GM23248 (cell line): Measurements from ENCODE around the gene FADS1. TPM values are rescaled to one million over a fixed set of nuclear protein-coding genes. Genes with fewer than 3 reads are reported as not detected.

Source experiments
- DNase-seq: peaks from one replicate; pipeline ENCODE4 v3.0.0-alpha.2; 2015
- H2AFZ ChIP-seq: fragments of 200-600 bp; sonication (generic); 2 replicates; pipeline ENCODE4 v1.6.1; 2016; ENCODE audit warnings: antibody characterized with exemption
- H3F3A ChIP-seq: fragments of 200-600 bp; sonication (generic); 2 replicates; pipeline ENCODE4 v1.6.1; 2016; ENCODE audit warnings: mild to moderate bottlenecking, antibody characterized with exemption, mixed run types; ENCODE audit not compliant: insufficient read depth
- H3K27ac ChIP-seq: fragments of 200-600 bp; sonication (generic); 2 replicates; pipeline ENCODE4 v1.5.1; 2016; ENCODE audit warnings: mild to moderate bottlenecking
- H3K27me3 ChIP-seq: fragments of 200-600 bp; sonication (generic); replicated peaks from 2 replicates; pipeline ENCODE4 v1.6.1; 2016; ENCODE audit warnings: mild to moderate bottlenecking; ENCODE audit not compliant: insufficient read depth
- H3K36me3 ChIP-seq: fragments of 200-600 bp; sonication (generic); 2 replicates; pipeline ENCODE4 v1.6.1; 2016; ENCODE audit warnings: low read depth, mild to moderate bottlenecking
- H3K4me1 ChIP-seq: fragments of 200-600 bp; sonication (generic); 2 replicates; pipeline ENCODE4 v1.6.1; 2016; ENCODE audit warnings: mild to moderate bottlenecking; ENCODE audit not compliant: insufficient read depth
- H3K4me2 ChIP-seq: fragments of 200-600 bp; sonication (generic); one replicate; pipeline ENCODE4 v1.6.1; 2016; ENCODE audit warnings: mild to moderate bottlenecking; ENCODE audit not compliant: unreplicated experiment
- H3K4me3 ChIP-seq: fragments of 200-600 bp; sonication (generic); 2 replicates; pipeline ENCODE4 v1.5.1; 2016; ENCODE audit warnings: mild to moderate bottlenecking
- H3K79me2 ChIP-seq: fragments of 200-600 bp; sonication (generic); 2 replicates; pipeline ENCODE4 v1.6.1; 2016; ENCODE audit warnings: mild to moderate bottlenecking; ENCODE audit not compliant: insufficient read depth
- H3K9ac ChIP-seq: fragments of 200-600 bp; sonication (generic); 2 replicates; pipeline ENCODE4 v1.6.1; 2016; ENCODE audit warnings: mild to moderate bottlenecking
- H3K9me2 ChIP-seq: fragments of 200-600 bp; sonication (generic); 2 replicates; pipeline ENCODE4 v1.6.1; 2016; ENCODE audit warnings: mixed run types, mild to moderate bottlenecking, moderate library complexity; ENCODE audit not compliant: insufficient read depth
- H3K9me3 ChIP-seq: fragments of 200-600 bp; sonication (generic); one replicate; pipeline ENCODE4 v1.6.1; 2017; ENCODE audit warnings: low read depth
- H4K20me1 ChIP-seq: fragments of 200-600 bp; sonication (generic); 2 replicates; pipeline ENCODE4 v1.6.0; 2016; ENCODE audit not compliant: insufficient read depth
- EZH2 ChIP-seq: fragments of 200-600 bp; sonication (generic); IDR thresholded peaks from 2 replicates; pipeline ENCODE4 v1.6.1; 2018; ENCODE audit warnings: antibody characterized with exemption, mild to moderate bottlenecking; ENCODE audit not compliant: insufficient read depth, poor library complexity, severe bottlenecking
- EZH2phosphoT487 ChIP-seq: fragments of 200-600 bp; sonication (generic); IDR thresholded peaks from 2 replicates; pipeline ENCODE4 v1.6.1; 2018; ENCODE audit warnings: antibody characterized with exemption, moderate library complexity, mild to moderate bottlenecking, low read depth; ENCODE audit not compliant: insufficient read depth
- WGBS, 2 experiments: methylation state at CpG; one replicate each; pipeline ENCODE4 v1.1.6; 2015 to 2017; ENCODE audit warnings: low lambda C conversion rate in 2 of 2, low coverage in 1 of 2; ENCODE audit errors: missing lambda C conversion rate in 2 of 2; 5-methylcytosine and 5-hydroxymethylcytosine counted together
- in situ Hi-C: fragments of 300-500 bp; cut with MboI; formaldehyde crosslinking; loops from 2 replicates; pipeline ENCODE4 v1.15.0; 2020
- polyA plus RNA-seq: library from polyadenylated mRNA; unstranded; fragments of >200 nt; fragmentation: Nextera tagmentation; extraction: Ambion mirVana; gene quantifications from 2 replicates; pipeline ENCODE4 v1.2.1, GENCODE V29; 2016
- total RNA-seq: library from RNA; depleted of rRNA; stranded (reverse); fragments of >200 nt; shearing (Covaris generic); gene quantifications from 2 replicates; pipeline ENCODE4 v1.2.3, GENCODE V29; 2014

The FADS1 gene
- total and polyA plus RNA-seq, 2 experiments from 2014 or later = 12.9 to 19.7 TPM

GRCh38 chr11:61830237-61831105, 13.7 kb upstream of the FADS1 start:
- Histone ChIP-seq H3K4me3 (no peak overlapping the region), H3K9me3 (no peaks in the 10 kb centered on the region), H3K36me3 (no peaks in the 10 kb centered on the region), H3K4me1 (peaks cover 9% of the 10 kb centered on the region), H3K4me2 (peak overlapping the region; percentile 39), H3K27me3 (no peaks in the 10 kb centered on the region), H3K79me2 (no peaks in the 10 kb centered on the region), H2AFZ (peak overlapping the region; percentile 52), H3F3A (peaks cover 8% of the 10 kb centered on the region), H3K9me2 (no peaks in the 10 kb centered on the region), H3K27ac (no peak overlapping the region), H3K9ac (no peak overlapping the region), H4K20me1 (no peaks in the 10 kb centered on the region)
- 55 to 58% methylated on average over 8 of the region's 8 CpGs for WGBS, 2 experiments
- TF ChIP-seq EZH2phosphoT487 (no peak), EZH2 (no peak)
- DNase-seq = peak; percentile 47
- in situ Hi-C loops = no loop called here

GRCh38 chr11:61829806-61830205, 13.0 kb upstream of the FADS1 start:
- Histone ChIP-seq H3K4me2 (no peak overlapping the region), H3K79me2 (no peaks in the 10 kb centered on the region), H4K20me1 (no peaks in the 10 kb centered on the region), H2AFZ (no peak overlapping the region), H3K9me3 (no peaks in the 10 kb centered on the region), H3K27me3 (no peaks in the 10 kb centered on the region), H3K9ac (no peak overlapping the region), H3F3A (peaks cover 8% of the 10 kb centered on the region), H3K4me1 (peaks cover 9% of the 10 kb centered on the region), H3K9me2 (no peaks in the 10 kb centered on the region), H3K4me3 (no peak overlapping the region), H3K27ac (no peak overlapping the region), H3K36me3 (no peaks in the 10 kb centered on the region)
- 86 to 89% methylated on average over 4 of the region's 4 CpGs for WGBS, 2 experiments
- DNase-seq = no peak
- in situ Hi-C loops = no loop called here
- TF ChIP-seq EZH2phosphoT487 = no peak
- no peak for TF ChIP-seq EZH2

- WGBS, 2 experiments = 7% methylated on average over 41 to 55 of the region's 55 CpGs
- Histone ChIP-seq H3K79me2 (no peaks in the 10 kb centered on the region), H3K9me3 (no peaks in the 10 kb centered on the region), H2AFZ (peak overlapping the region; percentile 82), H3K4me2 (peak overlapping the region; percentile 81), H3K9me2 (no peaks in the 10 kb centered on the region), H3K4me1 (peaks cover 9% of the 10 kb centered on the region), H3K4me3 (peak overlapping the region; percentile 71), H3K27me3 (no peaks in the 10 kb centered on the region), H3F3A (peaks cover 8% of the 10 kb centered on the region), H3K27ac (no peak overlapping the region), H3K9ac (no peak overlapping the region; the same call in 1 of the 2 replicates), H3K36me3 (no peaks in the 10 kb centered on the region), H4K20me1 (no peaks in the 10 kb centered on the region)
- TF ChIP-seq EZH2phosphoT487 (no peak), EZH2 (no peak)
- in situ Hi-C loops = no loop called here
- DNase-seq = peak; percentile 20
These were observed 12.0 kb upstream of the FADS1 start for GRCh38 chr11:61828629-61829407.

GRCh38 chr11:61828379-61828628, 11.5 kb upstream of the FADS1 start:
- in situ Hi-C loops = no loop called here
- no peaks in the 10 kb centered on the region for H3K9me3 ChIP-seq
- peaks cover 9% of the 10 kb centered on the region for H3K4me1 ChIP-seq
- no peak overlapping the region for H3K27ac ChIP-seq
- H3K36me3 ChIP-seq = no peaks in the 10 kb centered on the region
- peak overlapping the region; percentile 82 for H2AFZ ChIP-seq
- H3K4me3 ChIP-seq = peak overlapping the region; percentile 71
- no peaks in the 10 kb centered on the region for H3K9me2 ChIP-seq
- H3K27me3 ChIP-seq = no peaks in the 10 kb centered on the region
- WGBS, 2 experiments = 0% methylated on average over 7 to 16 of the region's 16 CpGs
- peak overlapping the region; percentile 40 for H3K9ac ChIP-seq
- peak overlapping the region; percentile 81 for H3K4me2 ChIP-seq
- TF ChIP-seq EZH2phosphoT487 (no peak), EZH2 (peak; percentile 10)
- no peaks in the 10 kb centered on the region for H3K79me2 ChIP-seq
- peaks cover 8% of the 10 kb centered on the region for H3F3A ChIP-seq
- no peaks in the 10 kb centered on the region for H4K20me1 ChIP-seq
- no peak for DNase-seq
